Vagina (tissue), 2 donors: ENCODE measurements around the gene WDR1. TPM values are rescaled to one million over a fixed set of nuclear protein-coding genes. Genes with fewer than 3 reads are reported as not detected.

Experiments used
- DNase-seq, 2 donors: peaks; one replicate each; pipeline ENCODE4 v3.0.0-alpha.2; 2017; ENCODE audit errors: extremely low spot score in 2 of 2
- H3K27ac ChIP-seq: fragments of 200-600 bp; sonication (generic); one replicate; pipeline ENCODE4 v1.5.1; 2019
- H3K27me3 ChIP-seq: fragments of 200-600 bp; sonication (generic); one replicate; pipeline ENCODE4 v1.5.1; 2019
- H3K36me3 ChIP-seq, 2 donors: fragments of 200-600 bp; sonication (generic); one replicate each; pipeline ENCODE4 v1.5.1; 2017 to 2019
- H3K4me1 ChIP-seq: fragments of 200-600 bp; sonication (generic); one replicate; pipeline ENCODE4 v1.5.1; 2019
- H3K4me3 ChIP-seq, 2 donors: fragments of 200-600 bp; sonication (generic); 1 replicate in 1 of 2; 2 replicates in 1 of 2; pipeline ENCODE4 v1.5.1; 2016 to 2019
- H3K9me3 ChIP-seq: fragments of 200-600 bp; sonication (generic); one replicate; pipeline ENCODE4 v1.5.1; 2019
- POLR2A ChIP-seq, 2 donors: fragments of 450-650 bp; IDR thresholded peaks; one replicate each; pipeline ENCODE4 v1.6.1; 2017; ENCODE audit warnings: antibody characterized with exemption in 2 of 2, mild to moderate bottlenecking in 2 of 2, moderate library complexity in 2 of 2
- POLR2AphosphoS5 ChIP-seq, 2 donors: sonication (generic); formaldehyde crosslinking; IDR thresholded peaks; one replicate each; pipeline ENCODE4 v1.9.0; 2017; ENCODE audit warnings: antibody characterized with exemption in 2 of 2, mild to moderate bottlenecking in 2 of 2, low read depth in 1 of 2; ENCODE audit not compliant: insufficient read depth in 1 of 2
- intact Hi-C: fragments of 100-400 bp; cut with DNase I; formaldehyde crosslinking; loops from one replicate; pipeline ENCODE4 v1.15.1; 2023
- total RNA-seq: library from RNA; depleted of rRNA; stranded (reverse); fragments of >200 nt; gene quantifications from one replicate; pipeline ENCODE4 v1.2.3, GENCODE V29; 2016
- TF ChIP-seq, protein P1 (sequence below), 3 experiments: fragments of 450-650 bp in 2 of 3; fragments of 200-600 bp in 1 of 3; sonication (generic) in 1 of 3; IDR thresholded peaks; one replicate each; pipeline ENCODE4 v1.5.1; 2017 to 2019; ENCODE audit warnings: antibody characterized with exemption in 3 of 3, mild to moderate bottlenecking in 2 of 3, moderate library complexity in 2 of 3

Gene WDR1
- total RNA-seq, 1 donor from 2014 or later = 159 TPM

DNA sequence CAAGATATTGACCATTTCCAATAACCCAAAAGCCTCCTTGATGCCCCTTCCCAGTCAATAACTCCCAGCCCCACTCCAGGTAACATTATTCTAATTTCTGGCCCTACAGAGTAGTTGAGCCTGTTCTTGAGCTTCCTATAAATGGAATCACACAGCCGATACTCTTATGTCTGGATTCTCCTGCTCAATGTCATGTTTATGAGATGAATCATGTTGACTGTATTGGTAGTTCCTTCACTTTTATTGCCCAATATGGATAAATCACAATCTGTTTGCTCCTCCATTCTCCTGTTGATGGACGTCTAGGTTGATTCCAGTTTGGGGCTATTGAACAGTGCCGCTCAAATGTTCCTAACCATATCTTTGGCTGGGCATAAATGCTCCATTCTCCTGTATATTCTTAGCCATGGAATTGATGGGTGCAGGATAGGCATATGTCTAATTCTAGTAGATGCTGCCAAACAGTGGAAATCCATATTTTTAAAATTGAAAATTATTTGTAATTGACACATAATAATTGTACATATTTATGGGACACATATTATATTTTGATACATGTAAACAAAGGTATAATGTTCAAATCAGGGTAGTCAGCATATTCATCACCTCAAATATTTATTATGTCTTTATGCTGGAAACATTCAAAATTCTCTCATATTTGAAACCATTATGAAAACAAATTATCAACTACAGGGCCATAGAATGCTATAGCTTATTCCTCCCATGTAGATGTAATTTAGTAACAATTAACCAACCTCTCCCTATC is 54.8 kb downstream of the WDR1 start:
- no peaks in the 10 kb centered on the region for H3K36me3 ChIP-seq
- H3K27ac ChIP-seq = no peak overlapping the region
- H3K4me3 ChIP-seq = no peak overlapping the region
- intact Hi-C loops = no loop called here
- TF ChIP-seq, protein P1, sequence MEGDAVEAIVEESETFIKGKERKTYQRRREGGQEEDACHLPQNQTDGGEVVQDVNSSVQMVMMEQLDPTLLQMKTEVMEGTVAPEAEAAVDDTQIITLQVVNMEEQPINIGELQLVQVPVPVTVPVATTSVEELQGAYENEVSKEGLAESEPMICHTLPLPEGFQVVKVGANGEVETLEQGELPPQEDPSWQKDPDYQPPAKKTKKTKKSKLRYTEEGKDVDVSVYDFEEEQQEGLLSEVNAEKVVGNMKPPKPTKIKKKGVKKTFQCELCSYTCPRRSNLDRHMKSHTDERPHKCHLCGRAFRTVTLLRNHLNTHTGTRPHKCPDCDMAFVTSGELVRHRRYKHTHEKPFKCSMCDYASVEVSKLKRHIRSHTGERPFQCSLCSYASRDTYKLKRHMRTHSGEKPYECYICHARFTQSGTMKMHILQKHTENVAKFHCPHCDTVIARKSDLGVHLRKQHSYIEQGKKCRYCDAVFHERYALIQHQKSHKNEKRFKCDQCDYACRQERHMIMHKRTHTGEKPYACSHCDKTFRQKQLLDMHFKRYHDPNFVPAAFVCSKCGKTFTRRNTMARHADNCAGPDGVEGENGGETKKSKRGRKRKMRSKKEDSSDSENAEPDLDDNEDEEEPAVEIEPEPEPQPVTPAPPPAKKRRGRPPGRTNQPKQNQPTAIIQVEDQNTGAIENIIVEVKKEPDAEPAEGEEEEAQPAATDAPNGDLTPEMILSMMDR (IDR thresholded peaks at IDR 0.05) = no peak
- TF ChIP-seq POLR2AphosphoS5 (IDR thresholded peaks at IDR 0.05; ENCODE audit: insufficient read depth in 1 of 2, low read depth in 1 of 2) = peak in 1 of 2 donors; percentile 37
- no peak for TF ChIP-seq POLR2A (IDR thresholded peaks at IDR 0.05)
- H3K27me3 ChIP-seq = no peaks in the 10 kb centered on the region
- H3K4me1 ChIP-seq = peaks cover 10% of the 10 kb centered on the region
- peak in 1 of 2 donors; percentile 25 for DNase-seq
- H3K9me3 ChIP-seq = no peaks in the 10 kb centered on the region

DNA sequence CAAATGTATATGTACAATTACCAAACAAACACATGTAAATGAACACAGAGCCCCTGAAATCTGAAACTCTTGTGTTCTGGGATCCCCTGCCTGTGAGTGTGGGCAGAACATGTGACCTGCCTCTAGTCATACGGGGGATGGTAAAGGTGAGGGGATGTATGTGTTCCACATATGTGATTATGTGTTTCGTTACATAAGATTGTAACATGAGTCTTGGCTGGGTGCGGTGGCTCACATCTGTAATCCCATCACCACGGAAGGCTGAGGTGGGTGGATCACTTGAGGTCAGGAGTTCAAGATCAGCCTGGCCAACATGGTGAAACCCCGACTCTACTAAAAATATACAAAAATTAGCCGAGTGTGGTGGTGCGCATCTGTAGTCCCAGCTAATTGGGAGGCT is 58.2 kb downstream of the WDR1 start:
- Histone ChIP-seq H3K27ac (no peak overlapping the region), H3K9me3 (no peaks in the 10 kb centered on the region), H3K4me3 (no peak overlapping the region), H3K36me3 (no peaks in the 10 kb centered on the region), H3K4me1 (peaks cover 1% of the 10 kb centered on the region), H3K27me3 (no peaks in the 10 kb centered on the region)
- DNase-seq = peak; percentile 16 to 67
- TF ChIP-seq, protein P1 (IDR thresholded peaks at IDR 0.05) = no peak
- no peak for TF ChIP-seq POLR2A (IDR thresholded peaks at IDR 0.05)
- TF ChIP-seq POLR2AphosphoS5 (IDR thresholded peaks at IDR 0.05; ENCODE audit: insufficient read depth in 1 of 2, low read depth in 1 of 2) = no peak
- intact Hi-C loops = no loop called here

DNA sequence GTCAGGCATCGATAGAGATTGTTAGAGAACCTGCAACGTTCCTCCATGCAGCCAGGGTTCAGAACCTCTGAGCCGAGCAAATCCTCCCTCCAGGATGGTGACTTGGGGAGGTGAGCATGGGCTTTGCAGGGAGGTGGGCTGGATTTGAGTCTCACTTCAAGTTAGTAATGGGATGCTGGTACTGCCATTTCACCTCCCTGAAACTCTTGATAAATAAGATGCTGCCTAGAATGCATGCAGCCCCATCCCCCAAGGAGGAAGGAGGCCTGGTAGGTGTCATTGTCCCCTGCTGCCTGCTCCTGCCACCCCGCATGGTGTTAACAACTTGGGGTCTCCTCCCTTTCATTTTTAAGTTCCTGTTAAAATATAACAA is 59.6 kb downstream of the WDR1 start:
- no peaks in the 10 kb centered on the region for H3K36me3 ChIP-seq
- no peak for TF ChIP-seq POLR2A (IDR thresholded peaks at IDR 0.05)
- TF ChIP-seq, protein P1 (IDR thresholded peaks at IDR 0.05) = no peak
- no peak for TF ChIP-seq POLR2AphosphoS5 (IDR thresholded peaks at IDR 0.05; ENCODE audit: insufficient read depth in 1 of 2, low read depth in 1 of 2)
- no peak overlapping the region for H3K4me3 ChIP-seq
- no peaks in the 10 kb centered on the region for H3K9me3 ChIP-seq
- H3K27ac ChIP-seq = no peak overlapping the region
- intact Hi-C loops = no loop called here
- peak; percentile 49 to 69 for DNase-seq
- no peaks in the 10 kb centered on the region for H3K4me1 ChIP-seq
- no peaks in the 10 kb centered on the region for H3K27me3 ChIP-seq

DNA sequence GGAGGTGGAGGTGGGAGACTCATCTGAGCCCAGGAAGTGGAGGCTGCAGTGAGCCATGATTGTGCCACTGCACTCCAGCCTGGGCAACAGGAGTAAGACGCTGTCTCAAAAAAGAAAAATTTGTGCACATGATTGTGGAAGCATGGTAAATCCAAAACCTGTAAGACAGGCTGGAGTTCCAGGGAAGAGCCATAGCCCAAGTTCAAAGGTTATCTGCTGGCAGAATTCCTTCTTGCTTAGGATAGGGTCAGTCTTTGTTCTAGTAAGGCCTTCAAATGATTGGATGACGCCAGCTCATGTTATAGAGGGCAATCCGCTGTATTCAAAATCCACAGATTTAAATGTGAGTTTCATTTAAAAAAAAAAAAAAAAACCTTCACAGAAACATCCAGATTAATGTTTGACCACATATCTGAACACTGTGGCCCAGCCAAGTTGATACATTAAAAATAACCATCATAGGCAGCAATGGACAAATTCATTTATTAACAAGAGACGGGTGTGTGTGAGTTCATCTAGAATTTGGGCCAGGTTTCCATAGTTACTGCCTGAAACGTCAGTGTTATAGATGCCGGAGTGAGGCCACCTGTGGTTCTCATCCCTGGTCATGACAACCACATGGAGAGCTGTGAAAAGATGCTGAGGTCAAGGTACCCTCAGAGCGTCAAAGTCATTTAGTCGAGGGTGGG is 60.1 kb downstream of the WDR1 start:
- Histone ChIP-seq H3K36me3 (no peaks in the 10 kb centered on the region), H3K27ac (no peak overlapping the region), H3K9me3 (no peaks in the 10 kb centered on the region), H3K4me3 (no peak overlapping the region), H3K27me3 (no peaks in the 10 kb centered on the region), H3K4me1 (no peaks in the 10 kb centered on the region)
- TF ChIP-seq POLR2AphosphoS5 (IDR thresholded peaks at IDR 0.05; ENCODE audit: insufficient read depth in 1 of 2, low read depth in 1 of 2) (no peak), POLR2A (IDR thresholded peaks at IDR 0.05) (no peak)
- intact Hi-C loops = no loop called here
- DNase-seq = no peak

DNA sequence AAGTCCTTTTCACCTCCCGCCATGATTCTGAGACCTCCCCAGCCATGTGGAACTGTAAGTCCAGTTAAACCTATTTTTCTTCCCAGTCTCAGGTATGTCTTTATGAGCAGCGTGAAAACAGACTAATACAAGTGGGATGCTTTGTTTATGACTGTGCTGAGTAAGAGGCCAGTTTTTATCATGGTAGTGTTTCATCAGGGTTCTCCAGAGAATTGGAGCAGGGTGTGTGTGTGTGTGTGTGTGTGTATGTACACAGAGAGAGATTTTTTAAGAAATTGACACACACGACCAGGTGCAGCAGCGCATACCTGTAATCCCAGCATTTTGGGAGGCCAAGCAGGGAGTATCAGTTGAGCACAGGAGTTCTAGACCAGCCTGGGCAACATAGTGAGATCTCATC is 60.7 kb downstream of the WDR1 start:
- Histone ChIP-seq H3K4me1 (no peaks in the 10 kb centered on the region), H3K27ac (no peak overlapping the region)
- DNase-seq = peak in 1 of 2 donors; percentile 31

More for the DNA sequence above, 60.7 kb downstream of the WDR1 start:
- no peaks in the 10 kb centered on the region for H3K9me3 ChIP-seq
- intact Hi-C loops = no loop called here
- no peak for TF ChIP-seq POLR2AphosphoS5 (IDR thresholded peaks at IDR 0.05; ENCODE audit: insufficient read depth in 1 of 2, low read depth in 1 of 2)
- no peak for TF ChIP-seq POLR2A (IDR thresholded peaks at IDR 0.05)
- TF ChIP-seq, protein P1 (IDR thresholded peaks at IDR 0.05) = no peak
- H3K4me3 ChIP-seq = no peak overlapping the region
- H3K36me3 ChIP-seq = no peaks in the 10 kb centered on the region
- H3K27me3 ChIP-seq = no peaks in the 10 kb centered on the region
